ENCODE results near the gene CFAP221.

The CFAP221 gene

GRCh38 chr2:119671752-119672151, 127.5 kb downstream of the CFAP221 start:
- TF ChIP-seq SIN3A (IDR thresholded peaks at IDR 0.05; ENCODE audit: borderline replicate concordance, insufficient read depth, low read length) (no peak), TAF1 (IDR thresholded peaks at IDR 0.05; ENCODE audit: borderline replicate concordance, insufficient read depth, low read length) (no peak), REST (IDR thresholded peaks at IDR 0.05; ENCODE audit: insufficient read depth in 1 of 2, low read depth in 2 of 2, low read length in 2 of 2) (no peak), FOXP2 (optimal IDR thresholded peaks at IDR 0.05; ENCODE audit: borderline replicate concordance, extremely low read depth, extremely low read length, insufficient read depth) (no peak), POLR2AphosphoS5 (IDR thresholded peaks at IDR 0.05; ENCODE audit: low read depth, low read length) (no peak)

GRCh38 chr2:119672161-119672862, 128.1 kb downstream of the CFAP221 start:
- TF ChIP-seq POLR2AphosphoS5 (IDR thresholded peaks at IDR 0.05; ENCODE audit: low read depth, low read length) (no peak), FOXP2 (optimal IDR thresholded peaks at IDR 0.05; ENCODE audit: borderline replicate concordance, extremely low read depth, extremely low read length, insufficient read depth) (no peak), TAF1 (IDR thresholded peaks at IDR 0.05; ENCODE audit: borderline replicate concordance, insufficient read depth, low read length) (no peak), REST (IDR thresholded peaks at IDR 0.05; ENCODE audit: insufficient read depth in 1 of 2, low read depth in 2 of 2, low read length in 2 of 2) (no peak), SIN3A (IDR thresholded peaks at IDR 0.05; ENCODE audit: borderline replicate concordance, insufficient read depth, low read length) (no peak)

- no peak for TF ChIP-seq POLR2AphosphoS5 (IDR thresholded peaks at IDR 0.05; ENCODE audit: low read depth, low read length)
- TF ChIP-seq TAF1 (IDR thresholded peaks at IDR 0.05; ENCODE audit: borderline replicate concordance, insufficient read depth, low read length): no peak
- no peak for TF ChIP-seq SIN3A (IDR thresholded peaks at IDR 0.05; ENCODE audit: borderline replicate concordance, insufficient read depth, low read length)
- no peak for TF ChIP-seq REST (IDR thresholded peaks at IDR 0.05; ENCODE audit: insufficient read depth in 1 of 2, low read depth in 2 of 2, low read length in 2 of 2)
- no peak for TF ChIP-seq FOXP2 (optimal IDR thresholded peaks at IDR 0.05; ENCODE audit: borderline replicate concordance, extremely low read depth, extremely low read length, insufficient read depth)
Observed at GRCh38 chr2:119673796-119674195, 129.5 kb downstream of the CFAP221 start.

- TF ChIP-seq TAF1 (IDR thresholded peaks at IDR 0.05; ENCODE audit: borderline replicate concordance, insufficient read depth, low read length) (no peak), SIN3A (IDR thresholded peaks at IDR 0.05; ENCODE audit: borderline replicate concordance, insufficient read depth, low read length) (no peak), POLR2AphosphoS5 (IDR thresholded peaks at IDR 0.05; ENCODE audit: low read depth, low read length) (no peak), REST (IDR thresholded peaks at IDR 0.05; ENCODE audit: insufficient read depth in 1 of 2, low read depth in 2 of 2, low read length in 2 of 2) (no peak), FOXP2 (optimal IDR thresholded peaks at IDR 0.05; ENCODE audit: borderline replicate concordance, extremely low read depth, extremely low read length, insufficient read depth) (no peak)
Observed at GRCh38 chr2:119674711-119675500, 130.7 kb downstream of the CFAP221 start.

Data from PFSK-1 (cell line).